ENCODE measurements around the gene CACNA2D3. TPM values are rescaled to one million over a fixed set of nuclear protein-coding genes. Genes with fewer than 3 reads are reported as not detected.

Gene CACNA2D3
- polyA plus RNA-seq, 1 donor from 2014 or later = 26.2 TPM

DNA sequence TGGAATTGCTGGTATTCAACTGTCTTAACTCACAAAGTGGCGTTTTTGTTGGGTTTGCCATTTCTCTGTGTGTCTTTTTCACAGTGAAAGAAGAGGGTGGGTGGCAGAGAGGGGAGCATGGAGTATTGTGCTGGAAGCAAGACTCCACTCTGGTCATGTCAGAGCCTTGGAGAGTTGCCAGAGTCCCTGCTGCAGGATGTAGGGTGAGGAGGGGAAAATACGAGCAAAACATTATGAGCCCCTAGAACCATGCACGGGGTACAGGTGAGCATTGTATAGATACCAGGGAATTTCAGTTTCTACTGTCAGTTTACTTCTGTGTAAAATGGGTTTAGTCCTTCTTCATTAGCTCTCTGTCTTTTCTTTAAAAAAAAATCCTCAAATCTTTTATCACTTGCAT lies 249.9 kb downstream of the CACNA2D3 start:
- H3F3A ChIP-seq (ENCODE audit: insufficient read depth, low read length, poor library complexity, severe bottlenecking) = no peaks in the 10 kb centered on the region
- TF ChIP-seq EZH2 (IDR thresholded peaks at IDR 0.05; ENCODE audit: borderline replicate concordance, insufficient read depth, low read length, poor library complexity, severe bottlenecking) (no peak), POLR2AphosphoS5 (IDR thresholded peaks at IDR 0.05) (no peak), SMC3 (conservative IDR thresholded peaks at IDR 0.05; ENCODE audit: poor library complexity) (no peak), MXI1 (conservative IDR thresholded peaks at IDR 0.05; ENCODE audit: poor library complexity, severe bottlenecking) (no peak), EP300 (conservative IDR thresholded peaks at IDR 0.05; ENCODE audit: poor library complexity, severe bottlenecking) (no peak), RAD21 (conservative IDR thresholded peaks at IDR 0.05) (no peak), TAF1 (IDR thresholded peaks at IDR 0.05; ENCODE audit: low read depth) (no peak)
- TF ChIP-seq, protein P1, sequence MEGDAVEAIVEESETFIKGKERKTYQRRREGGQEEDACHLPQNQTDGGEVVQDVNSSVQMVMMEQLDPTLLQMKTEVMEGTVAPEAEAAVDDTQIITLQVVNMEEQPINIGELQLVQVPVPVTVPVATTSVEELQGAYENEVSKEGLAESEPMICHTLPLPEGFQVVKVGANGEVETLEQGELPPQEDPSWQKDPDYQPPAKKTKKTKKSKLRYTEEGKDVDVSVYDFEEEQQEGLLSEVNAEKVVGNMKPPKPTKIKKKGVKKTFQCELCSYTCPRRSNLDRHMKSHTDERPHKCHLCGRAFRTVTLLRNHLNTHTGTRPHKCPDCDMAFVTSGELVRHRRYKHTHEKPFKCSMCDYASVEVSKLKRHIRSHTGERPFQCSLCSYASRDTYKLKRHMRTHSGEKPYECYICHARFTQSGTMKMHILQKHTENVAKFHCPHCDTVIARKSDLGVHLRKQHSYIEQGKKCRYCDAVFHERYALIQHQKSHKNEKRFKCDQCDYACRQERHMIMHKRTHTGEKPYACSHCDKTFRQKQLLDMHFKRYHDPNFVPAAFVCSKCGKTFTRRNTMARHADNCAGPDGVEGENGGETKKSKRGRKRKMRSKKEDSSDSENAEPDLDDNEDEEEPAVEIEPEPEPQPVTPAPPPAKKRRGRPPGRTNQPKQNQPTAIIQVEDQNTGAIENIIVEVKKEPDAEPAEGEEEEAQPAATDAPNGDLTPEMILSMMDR (IDR thresholded peaks at IDR 0.05; ENCODE audit: poor library complexity, severe bottlenecking) = no peak
- TF ChIP-seq, protein P2, sequence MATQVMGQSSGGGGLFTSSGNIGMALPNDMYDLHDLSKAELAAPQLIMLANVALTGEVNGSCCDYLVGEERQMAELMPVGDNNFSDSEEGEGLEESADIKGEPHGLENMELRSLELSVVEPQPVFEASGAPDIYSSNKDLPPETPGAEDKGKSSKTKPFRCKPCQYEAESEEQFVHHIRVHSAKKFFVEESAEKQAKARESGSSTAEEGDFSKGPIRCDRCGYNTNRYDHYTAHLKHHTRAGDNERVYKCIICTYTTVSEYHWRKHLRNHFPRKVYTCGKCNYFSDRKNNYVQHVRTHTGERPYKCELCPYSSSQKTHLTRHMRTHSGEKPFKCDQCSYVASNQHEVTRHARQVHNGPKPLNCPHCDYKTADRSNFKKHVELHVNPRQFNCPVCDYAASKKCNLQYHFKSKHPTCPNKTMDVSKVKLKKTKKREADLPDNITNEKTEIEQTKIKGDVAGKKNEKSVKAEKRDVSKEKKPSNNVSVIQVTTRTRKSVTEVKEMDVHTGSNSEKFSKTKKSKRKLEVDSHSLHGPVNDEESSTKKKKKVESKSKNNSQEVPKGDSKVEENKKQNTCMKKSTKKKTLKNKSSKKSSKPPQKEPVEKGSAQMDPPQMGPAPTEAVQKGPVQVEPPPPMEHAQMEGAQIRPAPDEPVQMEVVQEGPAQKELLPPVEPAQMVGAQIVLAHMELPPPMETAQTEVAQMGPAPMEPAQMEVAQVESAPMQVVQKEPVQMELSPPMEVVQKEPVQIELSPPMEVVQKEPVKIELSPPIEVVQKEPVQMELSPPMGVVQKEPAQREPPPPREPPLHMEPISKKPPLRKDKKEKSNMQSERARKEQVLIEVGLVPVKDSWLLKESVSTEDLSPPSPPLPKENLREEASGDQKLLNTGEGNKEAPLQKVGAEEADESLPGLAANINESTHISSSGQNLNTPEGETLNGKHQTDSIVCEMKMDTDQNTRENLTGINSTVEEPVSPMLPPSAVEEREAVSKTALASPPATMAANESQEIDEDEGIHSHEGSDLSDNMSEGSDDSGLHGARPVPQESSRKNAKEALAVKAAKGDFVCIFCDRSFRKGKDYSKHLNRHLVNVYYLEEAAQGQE (IDR thresholded peaks at IDR 0.05; ENCODE audit: borderline replicate concordance) = no peak
- H3K79me2 ChIP-seq (replicated peaks; ENCODE audit: insufficient read depth, low read length) = no peaks in the 10 kb centered on the region
- no peak overlapping the region for H3K27ac ChIP-seq (ENCODE audit: low read length)
- no peak overlapping the region for H2AFZ ChIP-seq (ENCODE audit: low read depth, low read length)
- H3K4me2 ChIP-seq (ENCODE audit: low read length) = no peak overlapping the region
- H3K27me3 ChIP-seq (ENCODE audit: insufficient read depth, low read depth, low read length) = no peaks in the 10 kb centered on the region
- no peaks in the 10 kb centered on the region for H3K36me3 ChIP-seq (ENCODE audit: insufficient read depth, low read length)
- no peak overlapping the region for H3K4me3 ChIP-seq (ENCODE audit: low read length)
- no peak overlapping the region for H3K9ac ChIP-seq (ENCODE audit: low read length)
- no peaks in the 10 kb centered on the region for H4K20me1 ChIP-seq (ENCODE audit: insufficient read depth)
- no peaks in the 10 kb centered on the region for H3K9me3 ChIP-seq (ENCODE audit: low read length)
- H3K9me2 ChIP-seq (ENCODE audit: insufficient read depth, low read length) = no peaks in the 10 kb centered on the region

DNA sequence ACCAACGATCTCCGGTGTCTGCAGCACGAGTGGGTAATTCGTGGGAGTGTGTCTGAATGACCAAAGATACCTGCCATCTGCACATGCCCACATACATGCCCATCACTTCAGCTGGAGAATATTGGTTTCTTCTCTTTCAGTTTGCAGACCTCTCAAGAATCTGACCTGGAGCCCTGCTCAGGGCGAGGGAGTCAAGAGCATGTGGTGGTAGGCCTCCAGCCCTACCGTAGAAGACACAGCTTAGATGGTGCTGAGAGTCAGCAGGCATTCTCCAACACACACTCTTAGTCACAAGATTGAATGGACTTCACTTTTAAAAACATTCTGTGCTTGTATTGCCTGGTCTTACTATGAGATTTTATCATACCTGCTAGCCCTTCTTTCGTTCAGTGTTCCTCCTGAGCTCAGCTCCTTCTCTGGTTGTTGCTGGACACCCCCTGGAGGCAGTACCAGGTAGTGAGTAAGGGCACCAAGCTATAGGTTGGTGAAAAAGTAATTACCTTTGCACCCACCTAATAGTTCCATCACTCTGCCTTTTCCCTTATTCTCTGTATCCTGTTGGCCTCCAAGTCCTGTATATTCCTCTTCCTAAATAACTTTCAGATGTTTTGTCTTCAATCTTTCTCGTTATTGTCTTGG lies 252.0 kb downstream of the CACNA2D3 start:
- no peaks in the 10 kb centered on the region for H4K20me1 ChIP-seq (ENCODE audit: insufficient read depth)
- H3F3A ChIP-seq (ENCODE audit: insufficient read depth, low read length, poor library complexity, severe bottlenecking) = no peaks in the 10 kb centered on the region
- no peak overlapping the region for H3K9ac ChIP-seq (ENCODE audit: low read length)
- no peaks in the 10 kb centered on the region for H3K79me2 ChIP-seq (replicated peaks; ENCODE audit: insufficient read depth, low read length)
- H3K9me2 ChIP-seq (ENCODE audit: insufficient read depth, low read length) = no peaks in the 10 kb centered on the region
- H2AFZ ChIP-seq (ENCODE audit: low read depth, low read length) = no peak overlapping the region
- no peak overlapping the region for H3K4me3 ChIP-seq (ENCODE audit: low read length)
- H3K4me2 ChIP-seq (ENCODE audit: low read length) = no peak overlapping the region
- H3K27me3 ChIP-seq (ENCODE audit: insufficient read depth, low read depth, low read length) = no peaks in the 10 kb centered on the region
- H3K36me3 ChIP-seq (ENCODE audit: insufficient read depth, low read length) = no peaks in the 10 kb centered on the region
- H3K27ac ChIP-seq (ENCODE audit: low read length) = no peak overlapping the region
- no peaks in the 10 kb centered on the region for H3K9me3 ChIP-seq (ENCODE audit: low read length)
- TF ChIP-seq RAD21 (conservative IDR thresholded peaks at IDR 0.05) = peak; percentile 38
- TF ChIP-seq, protein P1 (IDR thresholded peaks at IDR 0.05; ENCODE audit: poor library complexity, severe bottlenecking) = peak; percentile 40
- TF ChIP-seq MXI1 (conservative IDR thresholded peaks at IDR 0.05; ENCODE audit: poor library complexity, severe bottlenecking) = no peak
- TF ChIP-seq SMC3 (conservative IDR thresholded peaks at IDR 0.05; ENCODE audit: poor library complexity) = peak; percentile 29

Data from neural cell (in vitro differentiated cells).